Spleen (tissue), 7 donors: ENCODE results near the gene TMEM107.

Source experiments
- POLR2A ChIP-seq, 3 donors: fragments of 450-650 bp; IDR thresholded peaks; one replicate each; pipeline ENCODE4 v1.5.1; 2017; ENCODE audit warnings: antibody characterized with exemption in 3 of 3, mild to moderate bottlenecking in 1 of 3
- POLR2AphosphoS5 ChIP-seq, 3 donors: sonication (generic); formaldehyde crosslinking; IDR thresholded peaks; one replicate each; pipeline ENCODE4 v1.5.1; 2017; ENCODE audit warnings: antibody characterized with exemption in 3 of 3
- TF ChIP-seq, protein P1 (sequence below), 11 experiments: fragments of 200-600 bp in 7 of 11; fragments of 450-650 bp in 4 of 11; sonication (generic) in 4 of 11; IDR thresholded peaks in 8 of 11; conservative IDR thresholded peaks in 3 of 11; 1 replicate in 7 of 11; 2 replicates in 4 of 11; pipeline versions ENCODE4 v1.4.0 to v1.8.0; 2016 to 2021; ENCODE audit warnings: antibody characterized with exemption in 11 of 11, inconsistent platforms in 4 of 11, mild to moderate bottlenecking in 1 of 11
- donor health status: DM: no; HTN: no; CAD: no; lungs with moderate emphysema.
- donor health status: DM: no; HTN: no; CAD: no.
- donor health status: DM: no; HTN: no; CAD: no.

DNA sequence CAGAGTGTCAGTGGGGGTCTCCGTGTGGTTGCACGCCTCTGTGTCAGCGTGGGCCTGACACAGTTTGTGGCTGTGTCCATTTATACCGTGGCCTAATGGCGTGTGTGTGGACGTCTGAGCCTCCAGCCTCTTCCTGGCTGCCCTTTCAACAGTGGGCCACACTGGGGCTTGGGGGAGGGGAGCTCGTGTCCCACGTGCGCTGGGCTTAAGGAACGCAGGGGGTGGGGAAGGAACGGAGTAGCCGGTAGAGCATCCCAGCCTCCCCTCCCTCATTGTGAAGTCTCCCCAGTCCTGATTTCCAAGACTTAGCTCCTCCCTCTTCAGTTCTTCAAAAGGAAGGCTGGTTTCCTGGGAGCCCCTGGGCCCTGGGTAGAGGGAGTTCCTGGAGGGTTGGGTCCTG lies 42.8 kb downstream of the TMEM107 start:
- TF ChIP-seq, protein P1, sequence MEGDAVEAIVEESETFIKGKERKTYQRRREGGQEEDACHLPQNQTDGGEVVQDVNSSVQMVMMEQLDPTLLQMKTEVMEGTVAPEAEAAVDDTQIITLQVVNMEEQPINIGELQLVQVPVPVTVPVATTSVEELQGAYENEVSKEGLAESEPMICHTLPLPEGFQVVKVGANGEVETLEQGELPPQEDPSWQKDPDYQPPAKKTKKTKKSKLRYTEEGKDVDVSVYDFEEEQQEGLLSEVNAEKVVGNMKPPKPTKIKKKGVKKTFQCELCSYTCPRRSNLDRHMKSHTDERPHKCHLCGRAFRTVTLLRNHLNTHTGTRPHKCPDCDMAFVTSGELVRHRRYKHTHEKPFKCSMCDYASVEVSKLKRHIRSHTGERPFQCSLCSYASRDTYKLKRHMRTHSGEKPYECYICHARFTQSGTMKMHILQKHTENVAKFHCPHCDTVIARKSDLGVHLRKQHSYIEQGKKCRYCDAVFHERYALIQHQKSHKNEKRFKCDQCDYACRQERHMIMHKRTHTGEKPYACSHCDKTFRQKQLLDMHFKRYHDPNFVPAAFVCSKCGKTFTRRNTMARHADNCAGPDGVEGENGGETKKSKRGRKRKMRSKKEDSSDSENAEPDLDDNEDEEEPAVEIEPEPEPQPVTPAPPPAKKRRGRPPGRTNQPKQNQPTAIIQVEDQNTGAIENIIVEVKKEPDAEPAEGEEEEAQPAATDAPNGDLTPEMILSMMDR (IDR thresholded peaks at IDR 0.05 in 8 of 11, conservative IDR thresholded peaks at IDR 0.05 in 3 of 11) = no peak
- no peak for TF ChIP-seq POLR2A (IDR thresholded peaks at IDR 0.05)
- TF ChIP-seq POLR2AphosphoS5 (IDR thresholded peaks at IDR 0.05) = no peak
